AML-193 (cell line): ENCODE data around the gene TFEC.

ENCODE experiments used
- DNase-seq, 2 experiments: peaks; one replicate each; lab custom pipeline; 2025; lab: John Stamatoyannopoulos, UW

TFEC gene

GRCh38 chr7:115924411-115924810 lies 106.2 kb downstream of the TFEC start:
- DNase-seq = no peak

DNA sequence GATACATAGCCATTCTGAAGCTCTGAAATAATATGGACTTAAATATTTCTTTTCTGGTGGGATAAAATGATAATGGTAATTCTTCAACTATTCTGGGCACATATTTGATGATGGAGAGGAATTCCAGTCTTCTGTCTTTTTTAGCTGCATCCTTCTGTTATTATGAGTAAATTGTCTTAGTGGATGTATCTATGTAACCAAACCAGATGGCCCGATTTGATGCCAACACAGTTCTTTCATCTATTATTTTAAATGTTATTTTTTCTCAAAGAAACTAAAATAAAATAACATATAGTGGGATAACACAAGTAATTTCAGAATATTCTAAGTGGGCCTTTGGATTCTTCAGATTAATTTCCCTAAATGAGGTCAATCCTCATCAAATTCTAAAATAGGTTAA lies 110.2 kb downstream of the TFEC start:
- no peak for DNase-seq

DNA sequence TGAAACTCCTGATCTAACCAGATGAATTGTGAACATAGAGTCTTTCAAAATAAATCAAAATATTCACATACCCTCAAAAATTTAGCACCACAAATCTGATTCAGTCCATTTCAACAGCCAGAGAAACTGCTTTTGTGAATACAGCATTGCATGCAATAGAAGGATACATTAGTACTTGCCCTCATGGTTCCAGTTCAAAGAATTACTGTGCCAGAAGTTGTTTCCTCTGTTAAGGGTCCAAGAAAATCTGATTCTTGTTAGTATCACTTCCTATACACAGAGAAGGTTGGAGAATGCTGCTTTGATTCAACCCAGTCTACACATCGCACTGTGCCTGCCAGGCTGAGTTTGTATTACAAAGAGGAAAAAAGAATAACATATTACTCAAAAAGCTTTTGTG lies 115.6 kb downstream of the TFEC start:
- no peak for DNase-seq

GRCh38 chr7:115911465-115911864 lies 119.1 kb downstream of the TFEC start:
- peak; percentile 32 to 52 for DNase-seq

DNA sequence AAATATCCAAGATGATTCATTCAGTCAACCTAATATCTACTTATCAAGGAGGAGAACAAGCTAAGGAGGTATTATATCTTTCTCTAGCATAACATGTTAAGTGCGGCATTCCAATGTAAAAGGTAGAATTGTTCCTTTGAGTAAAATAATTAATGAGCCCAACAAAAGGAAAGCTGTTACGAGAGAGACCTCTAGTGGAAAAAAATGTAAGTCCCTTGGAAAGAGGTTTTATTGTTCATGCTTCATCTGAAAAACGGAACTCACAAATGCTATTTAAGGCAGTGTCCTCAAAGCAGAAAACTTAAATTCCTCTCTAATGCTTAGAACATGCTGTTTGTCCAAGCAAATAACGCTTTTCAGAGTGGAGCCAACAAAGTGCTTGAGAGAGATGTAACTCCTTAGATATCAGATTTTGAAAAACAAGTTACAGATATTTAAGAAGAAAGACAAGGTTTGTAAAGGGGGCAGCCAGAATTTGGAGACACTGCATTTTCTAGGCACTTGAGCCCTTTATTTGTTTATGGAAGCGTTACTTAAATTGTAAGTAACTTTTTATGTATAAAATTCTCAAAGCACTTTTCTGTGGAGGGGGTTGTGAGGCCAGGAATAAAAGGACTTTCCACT lies 119.9 kb downstream of the TFEC start:
- peak; percentile 75 to 80 for DNase-seq

DNA sequence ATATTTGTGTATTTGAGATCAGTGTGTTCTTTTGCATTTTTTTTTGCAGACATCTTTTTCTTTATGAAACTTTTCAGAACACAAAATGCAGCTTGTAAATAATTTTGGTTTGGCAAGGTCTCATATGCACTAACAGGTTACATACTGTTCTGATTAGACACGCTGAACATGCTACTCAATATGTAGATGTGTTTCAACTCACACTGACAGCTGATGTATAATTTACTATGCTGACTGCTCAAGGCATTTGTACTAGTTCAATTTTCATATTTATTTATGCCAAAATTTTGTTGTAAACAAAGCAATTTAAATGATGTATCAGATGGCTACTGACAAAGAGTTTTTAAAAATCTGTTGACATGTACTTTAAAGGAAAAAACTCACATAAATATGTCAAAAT lies 123.8 kb downstream of the TFEC start:
- no peak for DNase-seq

GRCh38 chr7:115889669-115889984 lies 140.9 kb downstream of the TFEC start:
- DNase-seq = no peak

DNA sequence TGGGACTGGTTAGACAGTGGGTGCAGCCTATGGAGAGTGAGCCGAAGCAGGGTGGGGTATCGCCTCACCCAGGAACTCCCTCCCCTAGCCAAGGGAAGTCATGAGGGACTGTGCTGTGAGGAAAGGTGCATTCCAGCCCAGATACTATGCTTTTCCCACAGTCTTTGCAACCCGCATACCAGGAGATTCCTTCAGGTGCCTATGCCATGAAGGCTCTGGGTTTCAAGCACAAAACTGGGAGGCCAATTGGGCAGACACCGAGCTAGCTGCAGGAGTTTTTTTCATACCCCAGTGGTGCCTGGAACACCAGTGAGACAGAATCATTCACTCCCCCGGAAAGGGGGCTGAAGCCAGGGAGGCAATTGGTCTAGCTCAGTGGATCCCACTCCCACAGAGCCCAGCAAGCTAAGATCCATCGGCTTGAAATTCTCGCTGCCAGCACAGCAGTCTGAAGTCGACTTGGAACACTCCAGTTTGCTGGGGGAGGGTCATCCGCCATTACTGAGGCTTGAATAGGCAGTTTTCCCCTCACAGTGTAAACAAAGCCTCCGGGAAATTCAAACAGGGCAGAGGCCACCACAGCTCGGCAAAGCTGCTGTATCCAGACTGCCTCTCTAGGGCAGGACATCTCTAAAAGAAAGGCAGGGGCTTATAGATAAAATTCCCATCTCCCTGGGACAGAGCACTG lies 141.4 kb downstream of the TFEC start:
- DNase-seq = no peak

- DNase-seq = no peak
Measured at GRCh38 chr7:115885550-115885949, 145.0 kb downstream of the TFEC start.
